Measurements from ENCODE around the gene ZNF444.

The ZNF444 gene

DNA sequence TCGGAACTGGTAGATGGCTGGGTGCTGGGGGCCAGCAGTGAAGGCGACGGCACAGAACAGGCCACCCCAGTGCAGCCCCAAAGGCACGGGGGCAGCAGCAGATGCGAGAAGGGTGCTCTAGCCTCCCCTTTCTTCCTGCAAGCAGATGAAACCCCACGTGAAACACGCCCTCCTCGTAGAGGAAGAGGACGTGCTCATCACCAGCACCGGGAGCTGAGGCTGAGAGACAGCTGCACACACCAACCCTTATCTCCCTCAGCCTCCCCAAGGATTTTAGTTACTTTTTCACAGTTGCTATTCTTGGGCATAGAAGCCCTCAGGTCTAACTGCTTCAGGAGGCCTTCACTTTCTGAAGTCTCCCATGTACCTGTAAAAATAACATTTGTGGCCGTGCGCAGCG lies 31.9 kb upstream of the ZNF444 start:
- Histone ChIP-seq H3K9ac (ENCODE audit: low read depth, low read length) (no peak overlapping the region), H3K4me2 (ENCODE audit: low read length) (peak overlapping the region; percentile 55), H3K36me3 (ENCODE audit: insufficient read depth, low read length) (peaks cover 16% of the 10 kb centered on the region), H3K27me3 (ENCODE audit: control insufficient read depth, insufficient read depth, low read length) (no peaks in the 10 kb centered on the region), H3K4me3 (ENCODE audit: low read length) (no peak overlapping the region), H3K9me3 (replicated peaks; ENCODE audit: low read length) (no peaks in the 10 kb centered on the region), H3K4me1 (ENCODE audit: control insufficient read depth, insufficient read depth, low read length) (peaks cover 37% of the 10 kb centered on the region)

DNA sequence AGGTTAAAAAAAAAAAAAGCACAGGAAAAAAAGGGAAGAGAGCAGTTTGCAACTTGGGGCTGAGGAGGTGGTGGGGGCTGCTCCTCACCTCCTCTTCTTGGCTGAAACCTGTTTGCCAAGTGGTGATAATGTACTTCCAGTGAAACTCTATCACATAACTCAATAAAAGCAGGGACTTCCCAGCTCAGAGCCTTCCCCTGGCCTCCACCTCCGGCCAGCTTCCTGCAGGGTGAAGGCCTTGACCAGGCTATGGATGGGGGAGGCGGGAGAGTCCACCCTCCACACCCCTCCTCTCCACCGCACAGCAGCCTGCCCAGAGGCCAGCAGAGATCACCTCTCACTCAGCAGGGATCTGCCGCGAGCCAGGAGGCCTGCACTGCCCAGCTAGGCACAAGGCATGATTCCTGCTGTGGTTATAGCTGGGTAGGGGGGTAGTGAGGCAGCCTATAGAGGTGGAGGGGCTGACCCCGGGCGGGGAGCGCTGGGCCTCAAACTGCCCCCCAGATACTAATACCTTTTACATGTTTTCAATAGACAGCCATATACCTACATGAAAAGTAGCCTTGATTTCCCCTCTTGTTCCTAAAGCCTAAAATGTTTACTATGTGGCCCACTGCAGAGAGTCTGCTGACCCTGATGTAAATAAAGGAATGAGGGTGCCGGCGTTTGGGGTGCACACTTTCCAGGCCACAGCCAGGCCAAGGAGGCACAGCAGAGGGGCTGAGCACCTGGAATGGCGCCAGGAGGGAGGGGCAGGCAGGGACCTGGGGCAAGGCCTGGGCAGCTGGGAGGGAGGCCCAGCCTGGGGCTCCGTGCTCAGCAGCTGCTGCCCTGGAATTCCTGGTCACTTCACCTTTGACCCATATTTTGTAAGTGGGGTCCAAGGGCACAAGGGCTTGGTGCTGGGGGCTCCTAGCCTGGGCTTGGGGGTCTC lies 30.3 kb upstream of the ZNF444 start:
- H3K9ac ChIP-seq (ENCODE audit: low read depth, low read length): peak overlapping the region; percentile 18
- peaks cover 37% of the 10 kb centered on the region for H3K4me1 ChIP-seq (ENCODE audit: control insufficient read depth, insufficient read depth, low read length)
- peaks cover 20% of the 10 kb centered on the region for H3K36me3 ChIP-seq (ENCODE audit: insufficient read depth, low read length)
- peak overlapping the region; percentile 50 for H3K4me2 ChIP-seq (ENCODE audit: low read length)
- H3K4me3 ChIP-seq (ENCODE audit: low read length): no peak overlapping the region
- no peaks in the 10 kb centered on the region for H3K9me3 ChIP-seq (replicated peaks; ENCODE audit: low read length)
- no peaks in the 10 kb centered on the region for H3K27me3 ChIP-seq (ENCODE audit: control insufficient read depth, insufficient read depth, low read length)

DNA sequence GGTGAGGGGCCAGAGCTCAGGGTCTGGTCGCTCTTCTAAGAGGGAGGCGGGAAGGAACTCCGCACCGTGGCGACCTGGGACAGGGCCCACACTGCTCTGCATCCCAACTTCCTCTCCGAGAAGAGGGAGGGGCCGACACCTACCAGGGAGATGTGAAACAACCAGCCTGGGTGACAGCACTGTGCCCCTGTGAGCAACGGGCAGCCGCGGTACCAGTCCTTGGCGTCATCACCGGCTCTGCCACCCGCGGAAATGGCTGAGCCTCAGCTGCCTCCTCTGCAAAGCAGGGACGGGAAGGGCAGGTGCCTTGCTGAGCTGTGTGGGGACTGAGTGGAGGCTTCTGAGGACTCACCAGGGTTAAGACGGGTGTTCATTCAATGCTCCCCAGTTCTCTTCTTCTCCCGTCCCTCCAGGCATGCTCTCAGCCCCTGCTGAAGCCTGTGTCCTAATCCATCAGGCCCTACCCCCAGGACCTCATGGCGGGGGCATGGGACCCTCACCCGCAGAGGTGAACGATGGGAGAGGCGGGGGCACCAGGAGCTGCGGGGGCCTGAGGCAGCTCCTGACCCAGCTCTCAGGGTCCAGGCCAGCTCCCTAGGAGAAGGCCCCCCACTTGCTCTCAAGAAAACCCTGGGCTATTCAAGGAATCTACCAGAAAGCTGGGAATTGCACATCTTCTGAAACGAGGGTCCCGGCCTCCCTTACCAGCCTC lies 29.3 kb upstream of the ZNF444 start:
- H3K4me1 ChIP-seq (ENCODE audit: control insufficient read depth, insufficient read depth, low read length): peaks cover 37% of the 10 kb centered on the region
- peaks cover 13% of the 10 kb centered on the region for H3K36me3 ChIP-seq (ENCODE audit: insufficient read depth, low read length)
- no peak overlapping the region for H3K4me3 ChIP-seq (ENCODE audit: low read length)
- H3K9me3 ChIP-seq (replicated peaks; ENCODE audit: low read length): no peaks in the 10 kb centered on the region
- no peaks in the 10 kb centered on the region for H3K27me3 ChIP-seq (ENCODE audit: control insufficient read depth, insufficient read depth, low read length)
- H3K4me2 ChIP-seq (ENCODE audit: low read length): peak overlapping the region; percentile 50
- peak overlapping the region; percentile 18 for H3K9ac ChIP-seq (ENCODE audit: low read depth, low read length)

DNA sequence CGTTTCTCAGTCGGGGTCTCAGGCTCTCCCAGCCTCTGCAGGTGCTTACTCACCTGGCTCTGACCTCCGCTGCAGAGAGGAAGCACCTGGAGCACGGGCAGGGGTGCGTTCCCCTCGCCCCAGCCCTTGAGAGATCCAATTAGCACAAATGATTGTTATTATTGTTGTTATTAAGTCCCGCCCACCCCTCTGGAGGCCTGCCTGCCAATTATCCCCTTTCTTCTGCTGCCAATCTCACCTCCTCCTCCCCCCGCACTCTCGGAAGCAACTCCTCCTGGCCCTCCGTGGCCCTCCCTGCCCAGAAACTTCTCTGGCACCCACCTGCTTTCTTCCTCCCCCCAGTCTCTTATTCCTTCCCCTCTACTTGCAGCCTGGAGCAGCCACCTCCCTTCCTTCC lies 28.8 kb upstream of the ZNF444 start:
- peaks cover 8% of the 10 kb centered on the region for H3K36me3 ChIP-seq (ENCODE audit: insufficient read depth, low read length)
- H3K9ac ChIP-seq (ENCODE audit: low read depth, low read length): no peak overlapping the region
- no peak overlapping the region for H3K4me2 ChIP-seq (ENCODE audit: low read length)
- peaks cover 37% of the 10 kb centered on the region for H3K4me1 ChIP-seq (ENCODE audit: control insufficient read depth, insufficient read depth, low read length)
- H3K4me3 ChIP-seq (ENCODE audit: low read length): no peak overlapping the region
- no peaks in the 10 kb centered on the region for H3K9me3 ChIP-seq (replicated peaks; ENCODE audit: low read length)
- no peaks in the 10 kb centered on the region for H3K27me3 ChIP-seq (ENCODE audit: control insufficient read depth, insufficient read depth, low read length)

DNA sequence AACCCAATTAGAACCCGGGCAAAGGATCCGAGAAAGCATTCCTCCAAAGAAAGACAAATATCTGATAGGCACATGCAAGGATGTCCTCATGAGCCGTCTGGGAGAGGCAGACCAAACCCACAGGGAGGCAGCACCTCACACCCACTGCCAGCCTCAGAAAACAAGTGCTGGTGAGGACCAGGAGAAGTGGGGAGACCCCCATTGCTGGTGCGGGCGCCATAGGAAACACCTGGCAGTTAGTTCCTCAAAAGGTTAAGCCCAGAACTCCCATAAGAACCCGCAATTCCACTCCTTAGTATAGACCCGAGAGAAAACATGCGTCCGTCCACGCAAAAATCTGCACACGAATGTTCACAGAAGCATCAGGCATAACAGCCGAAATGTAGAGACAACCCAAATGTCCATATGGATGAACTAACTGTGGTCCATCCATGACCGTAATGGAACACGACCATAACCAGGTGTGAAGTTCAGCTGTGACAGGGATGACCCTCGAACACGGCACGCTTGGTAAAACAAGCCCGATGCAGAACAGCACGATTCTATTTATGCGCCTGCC lies 27.9 kb upstream of the ZNF444 start:
- H3K36me3 ChIP-seq (ENCODE audit: insufficient read depth, low read length): peaks cover 12% of the 10 kb centered on the region
- H3K9me3 ChIP-seq (replicated peaks; ENCODE audit: low read length): no peaks in the 10 kb centered on the region
- no peak overlapping the region for H3K4me2 ChIP-seq (ENCODE audit: low read length)
- H3K27me3 ChIP-seq (ENCODE audit: control insufficient read depth, insufficient read depth, low read length): no peaks in the 10 kb centered on the region
- H3K9ac ChIP-seq (ENCODE audit: low read depth, low read length): no peak overlapping the region
- peaks cover 37% of the 10 kb centered on the region for H3K4me1 ChIP-seq (ENCODE audit: control insufficient read depth, insufficient read depth, low read length)
- no peak overlapping the region for H3K4me3 ChIP-seq (ENCODE audit: low read length)

DNA sequence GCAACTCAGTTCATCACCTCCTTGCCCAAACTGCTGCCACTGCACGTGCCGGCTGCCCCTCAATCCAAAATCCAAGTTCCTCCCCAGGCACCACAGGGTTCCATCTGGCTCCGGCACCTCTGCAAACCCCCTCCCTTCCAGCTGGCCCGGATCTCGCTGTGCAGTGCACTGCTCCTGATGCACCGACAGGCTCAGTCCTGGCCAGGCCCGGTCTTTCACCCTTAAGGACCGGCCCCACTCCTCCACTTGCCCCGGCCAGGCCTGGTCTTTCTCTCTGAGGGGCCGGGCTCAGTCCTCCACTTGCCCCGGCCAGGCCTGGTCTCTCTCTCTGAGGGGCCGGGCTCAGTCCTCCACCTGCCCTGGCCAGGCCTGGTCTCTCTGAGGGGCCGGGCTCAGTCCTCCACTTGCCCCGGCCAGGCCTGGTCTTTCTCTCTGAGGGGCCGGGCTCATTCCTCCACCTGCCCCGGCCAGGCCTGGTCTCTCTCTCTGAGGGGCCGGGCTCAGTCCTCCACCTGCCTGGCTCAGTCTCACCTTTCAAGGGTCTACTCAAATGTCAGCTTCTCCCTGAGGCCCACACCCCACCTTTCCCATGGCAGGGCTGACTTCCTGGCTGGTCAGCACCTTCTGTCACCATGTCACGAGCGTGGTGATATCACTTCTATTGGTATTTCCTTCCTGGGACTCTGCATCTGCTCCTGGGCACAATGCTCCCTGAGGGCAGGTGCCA lies 26.9 kb upstream of the ZNF444 start:
- no peak overlapping the region for H3K4me3 ChIP-seq (ENCODE audit: low read length)
- H3K9me3 ChIP-seq (replicated peaks; ENCODE audit: low read length): no peaks in the 10 kb centered on the region
- no peak overlapping the region for H3K9ac ChIP-seq (ENCODE audit: low read depth, low read length)
- no peak overlapping the region for H3K4me2 ChIP-seq (ENCODE audit: low read length)
- H3K27me3 ChIP-seq (ENCODE audit: control insufficient read depth, insufficient read depth, low read length): no peaks in the 10 kb centered on the region
- peaks cover 12% of the 10 kb centered on the region for H3K36me3 ChIP-seq (ENCODE audit: insufficient read depth, low read length)
- peaks cover 33% of the 10 kb centered on the region for H3K4me1 ChIP-seq (ENCODE audit: control insufficient read depth, insufficient read depth, low read length)

DNA sequence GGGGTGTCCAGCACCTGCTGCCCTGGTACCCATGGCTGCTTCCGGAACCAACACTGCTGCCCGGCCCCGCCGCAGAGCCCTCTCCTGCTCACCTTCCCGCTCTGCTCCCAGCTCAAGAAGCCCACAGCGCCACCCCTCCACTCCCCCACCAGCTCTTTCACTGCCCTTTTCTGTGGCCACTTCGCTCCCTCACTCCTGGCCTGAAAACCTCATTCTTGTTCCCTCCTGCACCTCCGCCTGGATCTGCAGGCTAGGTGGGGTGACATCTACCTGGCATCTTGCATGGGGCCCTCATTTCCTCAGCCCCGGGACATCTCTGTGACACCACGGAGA lies 26.3 kb upstream of the ZNF444 start:
- H3K4me3 ChIP-seq (ENCODE audit: low read length): no peak overlapping the region
- H3K27me3 ChIP-seq (ENCODE audit: control insufficient read depth, insufficient read depth, low read length): no peaks in the 10 kb centered on the region
- no peaks in the 10 kb centered on the region for H3K9me3 ChIP-seq (replicated peaks; ENCODE audit: low read length)
- H3K9ac ChIP-seq (ENCODE audit: low read depth, low read length): no peak overlapping the region
- H3K4me2 ChIP-seq (ENCODE audit: low read length): no peak overlapping the region
- peaks cover 36% of the 10 kb centered on the region for H3K4me1 ChIP-seq (ENCODE audit: control insufficient read depth, insufficient read depth, low read length)
- H3K36me3 ChIP-seq (ENCODE audit: insufficient read depth, low read length): peaks cover 12% of the 10 kb centered on the region

DNA sequence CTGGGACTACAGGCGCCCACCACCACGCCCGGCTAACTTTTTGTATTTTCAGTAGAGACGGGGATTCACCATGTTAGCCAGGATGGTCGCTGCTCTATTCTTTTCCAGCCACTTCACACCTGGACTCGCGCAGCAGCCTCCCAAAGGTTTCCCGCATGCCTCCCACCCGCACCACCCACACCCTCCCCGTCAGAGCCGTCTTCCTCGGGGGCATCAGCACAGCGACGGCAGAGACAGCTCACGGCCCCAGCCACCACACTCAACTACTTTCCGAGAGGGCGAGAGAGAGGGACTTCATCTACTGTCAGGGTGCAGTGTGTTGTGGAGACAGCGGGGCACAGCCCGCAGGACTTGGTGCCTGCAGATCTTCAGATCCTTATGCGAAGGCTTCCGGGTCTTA lies 25.6 kb upstream of the ZNF444 start:
- no peak overlapping the region for H3K4me3 ChIP-seq (ENCODE audit: low read length)
- H3K36me3 ChIP-seq (ENCODE audit: insufficient read depth, low read length): peaks cover 12% of the 10 kb centered on the region
- peaks cover 37% of the 10 kb centered on the region for H3K4me1 ChIP-seq (ENCODE audit: control insufficient read depth, insufficient read depth, low read length)
- no peak overlapping the region for H3K9ac ChIP-seq (ENCODE audit: low read depth, low read length)
- no peak overlapping the region for H3K4me2 ChIP-seq (ENCODE audit: low read length)
- H3K27me3 ChIP-seq (ENCODE audit: control insufficient read depth, insufficient read depth, low read length): no peaks in the 10 kb centered on the region
- H3K9me3 ChIP-seq (replicated peaks; ENCODE audit: low read length): no peaks in the 10 kb centered on the region

DNA sequence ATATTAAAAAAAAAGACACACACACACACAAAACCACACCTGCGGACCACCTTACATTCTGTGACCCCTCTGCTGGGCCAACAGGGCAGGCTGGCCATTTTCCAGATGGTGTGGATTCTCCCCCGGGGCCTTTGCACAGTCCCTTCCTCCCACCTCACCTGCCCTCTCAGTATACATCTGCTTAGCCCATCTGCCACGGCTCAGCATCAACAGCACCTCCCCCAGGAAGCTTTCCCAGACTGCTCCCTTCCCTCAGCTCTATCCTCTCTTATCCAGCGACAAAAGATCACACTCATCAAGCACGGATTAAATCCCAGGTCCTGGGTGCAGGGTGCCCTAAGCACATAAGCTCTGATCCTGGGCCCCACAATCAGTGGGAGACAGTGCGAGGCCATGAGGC lies 24.5 kb upstream of the ZNF444 start:
- Histone ChIP-seq H3K4me3 (ENCODE audit: low read length) (no peak overlapping the region), H3K27me3 (ENCODE audit: control insufficient read depth, insufficient read depth, low read length) (no peaks in the 10 kb centered on the region), H3K9ac (ENCODE audit: low read depth, low read length) (no peak overlapping the region)

DNA sequence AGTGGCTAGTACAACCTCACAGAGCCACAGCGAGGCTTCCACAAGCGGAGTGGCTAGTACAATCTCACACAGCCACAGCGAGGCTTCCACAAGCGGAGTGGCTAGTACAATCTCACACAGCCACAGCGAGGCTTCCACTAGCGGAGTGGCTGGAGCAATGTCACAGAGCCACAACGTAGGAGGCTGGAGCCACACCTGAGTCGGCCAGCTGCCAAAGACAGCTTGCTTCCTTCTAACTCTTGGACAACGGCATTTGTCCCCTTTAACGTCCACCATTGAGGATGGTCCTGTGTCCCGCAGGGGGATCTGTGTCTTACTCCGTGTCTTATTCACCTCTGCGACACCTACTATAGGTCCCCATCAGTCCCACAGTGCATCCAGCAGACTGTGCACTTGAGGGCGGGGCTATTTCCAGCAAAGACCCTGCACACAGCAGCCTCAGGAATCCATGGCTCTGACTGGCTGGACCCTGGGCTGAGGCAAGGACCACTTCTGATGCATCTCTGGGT lies 23.7 kb upstream of the ZNF444 start:
- H3K9me3 ChIP-seq (replicated peaks; ENCODE audit: low read length): no peaks in the 10 kb centered on the region
- no peak overlapping the region for H3K4me3 ChIP-seq (ENCODE audit: low read length)
- H3K4me2 ChIP-seq (ENCODE audit: low read length): no peak overlapping the region
- H3K27me3 ChIP-seq (ENCODE audit: control insufficient read depth, insufficient read depth, low read length): no peaks in the 10 kb centered on the region
- peaks cover 10% of the 10 kb centered on the region for H3K36me3 ChIP-seq (ENCODE audit: insufficient read depth, low read length)
- no peak overlapping the region for H3K9ac ChIP-seq (ENCODE audit: low read depth, low read length)
- H3K4me1 ChIP-seq (ENCODE audit: control insufficient read depth, insufficient read depth, low read length): peaks cover 25% of the 10 kb centered on the region

More for the DNA sequence above, 24.5 kb upstream of the ZNF444 start:
- Histone ChIP-seq H3K9me3 (replicated peaks; ENCODE audit: low read length) (no peaks in the 10 kb centered on the region), H3K4me1 (ENCODE audit: control insufficient read depth, insufficient read depth, low read length) (peaks cover 27% of the 10 kb centered on the region), H3K4me2 (ENCODE audit: low read length) (no peak overlapping the region), H3K36me3 (ENCODE audit: insufficient read depth, low read length) (peaks cover 10% of the 10 kb centered on the region)

DNA sequence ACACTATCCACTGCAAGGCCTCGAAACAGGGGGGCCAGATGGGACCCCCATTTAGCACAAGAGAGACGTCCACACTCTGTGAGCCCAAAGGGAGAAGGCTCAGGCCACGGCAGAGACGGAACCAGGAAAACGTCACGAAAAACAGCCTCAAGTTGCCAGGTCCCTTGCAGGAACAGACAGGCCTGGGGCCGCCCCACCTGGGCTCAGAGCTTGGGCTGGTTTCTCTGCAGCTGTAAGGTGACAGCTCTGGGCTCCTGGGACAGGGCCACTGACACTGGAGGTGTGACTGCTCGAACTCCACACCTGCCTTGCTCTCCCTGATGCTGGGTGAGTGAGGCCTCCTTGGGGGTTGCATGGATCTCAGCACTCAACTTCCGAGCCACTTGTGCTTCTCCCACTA lies 23.2 kb upstream of the ZNF444 start:
- H3K9ac ChIP-seq (ENCODE audit: low read depth, low read length): no peak overlapping the region
- H3K4me2 ChIP-seq (ENCODE audit: low read length): no peak overlapping the region
- H3K4me1 ChIP-seq (ENCODE audit: control insufficient read depth, insufficient read depth, low read length): peaks cover 25% of the 10 kb centered on the region
- peaks cover 10% of the 10 kb centered on the region for H3K36me3 ChIP-seq (ENCODE audit: insufficient read depth, low read length)
- no peak overlapping the region for H3K4me3 ChIP-seq (ENCODE audit: low read length)
- H3K27me3 ChIP-seq (ENCODE audit: control insufficient read depth, insufficient read depth, low read length): no peaks in the 10 kb centered on the region
- no peaks in the 10 kb centered on the region for H3K9me3 ChIP-seq (replicated peaks; ENCODE audit: low read length)
